Neural progenitor cell (in vitro differentiated cells): ENCODE data around the gene VPS16.

Source experiments
- CTCF ChIP-seq: fragments of 200-600 bp; sonication (generic); IDR thresholded peaks from 2 replicates; pipeline ENCODE4 v1.5.1; 2017; ENCODE audit warnings: antibody characterized with exemption, mild to moderate bottlenecking
- EZH2phosphoT487 ChIP-seq: fragments of 200-600 bp; sonication (generic); IDR thresholded peaks from 2 replicates; pipeline ENCODE4 v1.6.1; 2017; ENCODE audit warnings: antibody characterized with exemption

DNA sequence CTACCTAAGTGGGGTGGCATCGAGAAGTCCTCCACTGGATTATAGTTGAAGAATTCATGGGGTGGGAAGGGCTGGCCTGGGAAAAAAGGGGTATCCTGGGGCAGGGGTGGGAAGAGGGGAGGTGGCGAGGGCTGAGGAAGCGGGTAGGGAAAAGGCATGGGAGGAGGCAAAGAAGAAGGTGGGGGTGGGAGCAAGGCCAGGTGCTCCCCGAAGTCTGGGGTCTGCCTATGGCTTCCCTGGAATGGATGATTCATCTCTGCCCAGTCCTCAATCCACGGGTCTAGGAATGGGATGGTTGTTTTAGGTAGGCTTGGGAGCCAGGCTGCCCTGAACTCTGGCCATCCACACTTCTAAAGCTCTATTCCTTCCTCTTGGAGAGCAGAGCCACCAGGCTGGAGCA lies 4.5 kb upstream of the VPS16 start:
- TF ChIP-seq CTCF = no peak
- TF ChIP-seq EZH2phosphoT487 = no peak
